Umbilical cord (tissue), 2 donors: ENCODE results near the gene GASK1A. TPM values are rescaled to one million over a fixed set of nuclear protein-coding genes. Genes with fewer than 3 reads are reported as not detected.
"Not testable (repeated sequence)": the region's sequence is repeated elsewhere in the genome, so short reads cannot be mapped to it uniquely, and the experiment has no call there.

ENCODE experiments used
- DNase-seq: peaks from one replicate; pipeline ENCODE4 v3.0.0-alpha.2; 2015; ENCODE audit warnings: low spot score
- total RNA-seq: library from RNA; depleted of rRNA; stranded (reverse); fragments of >200 nt; gene quantifications from one replicate; pipeline ENCODE4 v1.2.3, GENCODE V29; 2014; ENCODE audit warnings: low replicate concordance; ENCODE audit not compliant: insufficient read depth

GASK1A gene
- total RNA-seq, 1 donor from 2014 or later, result 38.5 TPM

DNA sequence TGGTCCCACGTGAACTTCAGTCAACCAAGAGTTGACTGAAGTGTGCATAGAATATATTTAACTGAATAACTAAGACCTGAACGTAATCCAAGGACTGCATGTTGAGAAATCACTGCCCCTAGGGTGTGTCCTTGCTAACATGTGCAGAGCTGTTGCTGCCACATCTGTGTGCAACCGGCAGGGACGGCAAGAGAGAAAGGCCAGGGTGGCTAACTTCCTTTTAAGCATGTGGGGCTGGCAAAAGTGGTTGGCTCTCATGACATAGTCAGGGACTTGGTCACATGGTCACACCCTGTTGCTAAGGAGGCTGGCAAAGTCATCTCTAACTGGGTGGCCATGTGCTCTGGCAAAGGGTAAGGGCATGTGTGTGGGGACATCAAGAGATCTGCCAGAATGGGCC is 52.4 kb downstream of the GASK1A start:
- DNase-seq, result no peak

DNA sequence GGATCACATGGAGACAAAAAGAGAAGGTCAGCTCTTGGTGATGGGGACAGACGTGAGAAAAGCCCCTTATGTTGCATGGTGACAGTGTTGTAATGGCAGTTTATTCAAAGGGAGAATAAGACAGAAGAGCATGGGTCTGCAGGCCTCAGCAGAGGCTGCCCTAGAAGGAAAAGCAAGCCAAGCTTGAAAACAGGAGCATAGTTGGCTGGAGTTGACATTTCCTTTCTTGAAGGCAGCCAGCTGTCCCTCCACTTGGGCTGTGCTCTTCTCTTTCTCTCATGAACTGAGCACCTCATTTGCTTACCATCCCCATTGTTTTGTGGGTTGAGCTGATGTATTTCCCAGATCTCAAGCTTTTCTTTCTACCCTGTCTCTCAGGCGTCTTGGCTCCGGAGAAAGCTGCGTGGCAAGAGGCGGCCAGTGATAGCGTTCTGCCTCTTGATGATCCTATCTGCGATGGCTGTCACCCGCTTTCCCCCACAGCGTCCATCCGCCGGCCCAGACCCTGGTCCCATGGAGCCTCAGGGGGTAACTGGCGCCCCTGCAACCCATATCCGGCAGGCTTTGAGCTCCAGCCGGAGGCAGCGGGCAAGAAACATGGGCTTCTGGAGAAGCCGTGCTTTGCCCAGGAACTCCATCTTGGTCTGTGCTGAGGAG is 52.9 kb downstream of the GASK1A start:
- DNase-seq, result no peak

DNA sequence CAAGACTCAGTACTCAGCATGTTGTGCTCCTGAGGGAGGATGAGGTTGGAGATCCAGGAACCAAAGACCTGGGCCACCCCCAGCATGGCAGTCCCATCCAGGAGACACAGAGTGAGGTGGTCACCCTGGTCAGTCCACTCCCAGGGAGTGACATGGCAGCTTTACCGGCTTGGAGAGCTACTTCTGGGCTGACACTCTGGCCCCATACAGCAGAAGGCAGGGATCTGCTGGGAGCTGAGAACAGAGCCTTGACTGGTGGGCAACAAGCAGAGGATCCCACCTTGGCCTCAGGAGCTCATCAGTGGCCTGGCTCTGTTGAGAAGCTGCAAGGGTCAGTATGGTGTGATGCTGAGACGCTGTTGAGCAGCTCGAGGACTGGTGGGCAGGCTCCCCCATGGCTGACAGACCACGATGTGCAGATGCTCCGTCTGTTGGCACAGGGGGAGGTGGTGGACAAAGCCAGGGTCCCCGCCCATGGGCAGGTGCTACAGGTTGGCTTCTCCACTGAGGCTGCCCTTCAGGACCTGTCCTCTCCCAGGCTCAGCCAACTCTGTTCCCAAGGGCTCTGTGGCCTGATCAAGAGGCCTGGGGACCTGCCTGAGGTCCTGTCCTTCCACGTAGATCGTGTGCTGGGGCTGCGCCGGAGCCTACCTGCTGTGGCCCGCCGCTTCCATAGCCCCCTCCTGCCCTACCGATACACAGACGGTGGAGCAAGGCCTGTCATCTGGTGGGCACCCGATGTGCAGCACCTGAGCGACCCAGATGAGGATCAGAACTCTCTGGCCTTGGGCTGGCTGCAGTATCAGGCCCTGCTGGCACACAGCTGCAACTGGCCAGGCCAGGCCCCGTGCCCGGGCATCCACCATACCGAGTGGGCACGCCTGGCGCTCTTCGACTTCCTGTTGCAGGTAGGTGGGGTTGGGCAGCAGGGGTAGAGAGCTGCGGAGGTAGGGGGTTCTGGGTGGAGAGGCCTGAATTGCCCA is 53.8 kb downstream of the GASK1A start:
- no peak for DNase-seq

DNA sequence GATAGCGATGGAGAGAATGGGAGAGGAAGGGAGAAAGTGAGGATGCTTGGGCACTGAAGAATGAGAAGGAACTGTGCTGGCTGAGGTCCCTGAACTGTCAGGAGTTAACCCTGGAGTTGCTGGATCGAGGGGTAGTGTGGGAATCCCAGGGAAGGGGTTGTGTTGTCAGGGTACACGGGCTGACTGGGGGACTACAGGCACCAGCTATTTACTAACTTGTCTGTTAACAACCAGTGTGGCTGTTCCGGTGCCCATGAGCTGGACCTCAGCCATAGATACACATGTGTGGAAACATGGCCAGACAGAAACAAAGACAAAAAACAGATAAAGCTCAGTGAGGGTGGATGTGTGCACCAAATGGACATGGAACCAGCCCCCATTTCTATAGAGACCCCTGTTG is 55.1 kb downstream of the GASK1A start:
- DNase-seq, result no peak

DNA sequence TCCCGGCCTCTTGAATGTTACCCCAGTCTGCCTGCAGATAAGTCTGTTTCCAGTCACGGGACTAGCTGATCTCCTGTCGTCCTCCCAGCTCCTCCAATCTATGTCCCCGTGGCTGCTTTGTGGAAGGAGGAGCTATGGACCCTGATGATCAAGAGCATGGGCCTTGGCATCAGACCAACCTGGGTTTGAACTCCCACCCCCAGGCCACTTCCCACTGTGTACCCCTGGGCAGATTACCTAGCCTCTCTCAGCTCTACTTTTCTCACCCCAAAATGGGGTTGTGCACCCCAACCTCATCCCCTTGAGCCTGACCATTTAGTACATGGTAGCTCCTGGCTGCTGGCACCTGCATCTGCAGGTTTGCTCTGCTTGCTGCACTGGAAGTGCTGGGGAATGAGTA is 55.8 kb downstream of the GASK1A start:
- DNase-seq, result no peak

DNA sequence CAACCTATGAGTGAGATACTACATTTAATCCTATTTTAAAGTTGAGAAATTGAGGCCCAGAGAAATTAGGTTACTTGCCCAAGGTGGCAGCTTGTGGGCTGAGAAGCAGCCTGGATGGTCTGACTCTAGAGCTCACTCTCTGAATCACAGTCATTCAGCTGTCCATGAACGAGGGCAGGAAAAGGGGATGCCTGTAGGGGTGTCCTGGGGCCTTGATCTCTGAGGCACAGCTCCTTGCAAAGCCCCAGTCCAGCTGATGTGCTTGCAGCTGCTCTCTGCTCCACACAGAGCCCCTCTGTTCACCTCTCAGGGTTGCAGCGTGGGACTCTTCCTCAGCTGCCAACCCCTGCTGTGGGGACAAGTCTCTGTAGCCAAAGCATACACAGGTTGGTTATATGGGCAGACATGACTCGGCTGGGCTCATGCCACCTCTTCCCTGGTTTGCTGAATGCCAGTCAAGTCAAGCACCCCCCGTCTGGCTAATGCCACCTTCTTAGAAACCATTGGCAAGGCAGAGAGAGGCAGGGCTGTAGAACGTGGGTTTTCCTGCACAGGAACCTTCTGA is 56.8 kb downstream of the GASK1A start:
- no peak for DNase-seq

DNA sequence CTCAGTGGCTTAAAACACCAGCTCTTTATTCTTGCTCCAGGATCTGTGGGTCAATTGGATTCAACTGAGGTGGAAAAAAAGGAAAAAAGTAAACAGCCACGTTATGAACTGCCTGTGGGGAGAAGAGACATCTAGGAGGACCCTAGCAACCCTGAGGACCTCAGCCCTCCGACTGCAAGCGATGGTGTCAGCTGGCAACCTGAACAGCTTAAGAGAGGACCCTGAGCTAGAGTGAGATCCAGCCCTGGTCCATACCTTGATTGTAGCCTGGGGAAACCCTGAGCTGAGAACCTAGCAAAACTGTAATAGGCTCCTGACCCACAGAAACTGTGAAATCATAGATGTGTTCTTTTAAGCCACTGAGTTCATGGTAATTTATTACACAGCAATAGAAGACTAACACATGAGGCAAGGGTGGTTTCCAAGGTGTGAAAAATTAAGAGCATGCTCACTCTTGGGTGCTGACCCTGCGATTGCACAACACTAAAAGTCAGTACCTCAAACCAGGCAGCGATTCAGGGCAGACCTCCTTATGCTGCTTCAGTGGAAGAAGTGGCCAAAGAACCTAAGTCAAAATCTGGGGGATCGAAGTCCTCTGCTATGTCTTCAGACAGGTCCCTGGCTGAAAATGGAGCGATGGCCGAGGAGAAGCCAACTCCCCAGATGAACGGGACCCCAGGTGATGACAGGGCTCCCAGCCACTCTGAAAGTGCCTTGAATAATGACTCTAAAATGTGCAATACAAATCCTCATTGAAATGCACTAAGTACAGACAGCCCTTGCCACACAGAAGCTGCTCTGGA is 57.7 kb downstream of the GASK1A start:
- DNase-seq, result no peak

DNA sequence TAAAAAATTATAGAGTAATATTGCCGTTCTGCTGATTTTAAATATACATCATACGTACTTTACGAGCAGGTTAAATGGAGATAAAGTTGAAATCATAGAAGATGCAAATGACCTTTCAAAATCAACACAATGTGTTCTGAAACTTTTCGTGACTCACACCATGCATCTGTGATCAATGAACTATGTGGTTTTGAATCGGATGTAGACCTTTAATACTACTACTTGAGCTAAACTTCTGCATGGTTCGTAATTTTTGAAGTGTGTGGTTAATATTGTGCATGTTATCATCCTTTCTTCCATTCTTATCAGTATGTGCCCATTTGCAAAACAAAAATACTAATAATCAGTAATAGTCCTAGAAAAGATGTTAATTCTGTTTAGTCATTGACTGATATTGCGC is 58.9 kb downstream of the GASK1A start:
- no peak for DNase-seq

DNA sequence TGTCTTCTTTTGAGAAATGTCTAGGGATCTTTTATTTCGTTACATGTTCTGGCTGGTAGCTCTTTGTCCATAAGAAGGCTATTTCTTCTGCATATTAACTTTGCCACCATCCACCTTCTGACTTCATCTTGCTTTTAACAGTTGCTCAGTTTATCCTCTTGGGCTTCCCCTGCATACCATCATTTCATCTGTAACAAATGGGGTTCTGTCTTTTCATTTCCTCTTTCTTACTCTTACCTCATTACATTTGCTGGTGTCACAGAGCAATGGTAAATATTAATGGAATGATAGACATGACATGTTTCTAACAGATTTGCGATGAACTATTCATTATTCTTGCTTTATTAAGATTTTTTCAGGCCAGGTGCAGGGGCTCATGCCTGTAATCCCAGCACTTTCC is 62.4 kb downstream of the GASK1A start:
- no peak for DNase-seq

DNA sequence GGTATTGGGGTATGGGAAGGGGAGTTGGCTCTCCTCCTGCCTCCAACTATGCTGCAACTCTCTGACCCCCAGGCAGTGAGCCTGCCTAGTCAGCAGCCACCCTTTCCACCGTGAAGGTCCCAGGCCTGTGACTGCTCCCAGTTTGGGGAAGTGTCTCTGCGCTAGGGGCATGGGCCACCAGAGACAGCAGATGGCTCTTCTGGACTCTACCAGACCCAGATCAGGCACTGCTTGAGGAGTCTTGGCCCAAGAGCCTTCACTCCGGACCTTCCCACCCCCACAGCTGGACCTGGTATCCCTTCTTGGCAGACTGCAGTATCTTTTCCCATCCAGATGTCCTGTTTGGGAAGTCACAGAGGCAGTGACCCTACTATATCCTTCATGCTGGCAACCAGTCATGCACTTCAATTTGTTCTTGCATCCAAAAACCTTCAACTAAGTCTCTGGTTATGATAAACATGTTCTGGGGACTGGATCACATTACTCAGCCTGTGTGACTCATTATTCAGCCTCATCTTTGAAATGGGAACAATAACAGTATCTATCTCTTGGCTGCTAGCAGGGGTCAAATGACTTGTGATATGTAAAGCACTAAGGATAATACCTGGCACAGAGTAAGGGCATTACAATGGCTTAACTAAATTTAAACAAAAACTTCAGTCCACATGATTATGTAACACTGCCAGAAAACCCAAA is 64.1 kb downstream of the GASK1A start:
- no peak for DNase-seq

DNA sequence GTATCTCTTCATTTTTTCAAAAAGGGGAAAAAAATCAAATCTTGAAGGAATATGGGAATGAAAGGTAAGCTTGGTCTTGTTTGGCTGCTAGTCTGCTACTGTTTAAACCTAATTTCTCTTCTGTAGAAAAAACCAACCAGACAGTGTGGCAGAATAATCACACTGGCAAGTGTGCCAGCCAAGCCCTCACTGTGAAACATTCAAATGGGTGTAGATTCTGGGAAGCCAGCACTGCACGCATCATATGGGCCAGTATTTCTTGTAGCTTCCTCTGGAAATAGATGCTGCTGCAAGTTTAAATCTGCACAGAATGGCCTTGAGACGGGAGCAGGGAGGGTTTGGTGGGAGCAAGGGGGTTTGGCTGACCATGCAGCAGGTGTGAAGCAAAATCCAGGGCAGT is 64.7 kb downstream of the GASK1A start:
- no peak for DNase-seq

DNA sequence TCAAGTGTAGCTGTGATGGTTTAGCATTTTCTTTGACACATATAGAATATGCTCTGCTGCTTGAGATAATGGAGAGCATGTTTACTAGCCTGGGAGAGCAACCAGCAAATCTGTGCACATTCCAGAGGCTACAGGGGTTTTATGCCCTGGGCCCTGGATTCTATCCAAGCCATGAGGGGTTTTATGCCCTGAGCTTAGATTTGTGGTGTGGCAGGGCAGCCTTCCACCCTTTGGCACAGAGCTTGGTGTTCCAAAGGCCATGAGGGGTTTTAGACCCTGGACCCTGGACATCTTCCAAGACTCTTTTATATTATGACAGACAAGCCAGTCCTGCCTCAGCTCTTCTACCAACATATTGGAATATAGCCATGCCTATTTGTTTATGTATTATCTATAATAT is 66.0 kb downstream of the GASK1A start:
- DNase-seq, result not testable (repeated sequence)

DNA sequence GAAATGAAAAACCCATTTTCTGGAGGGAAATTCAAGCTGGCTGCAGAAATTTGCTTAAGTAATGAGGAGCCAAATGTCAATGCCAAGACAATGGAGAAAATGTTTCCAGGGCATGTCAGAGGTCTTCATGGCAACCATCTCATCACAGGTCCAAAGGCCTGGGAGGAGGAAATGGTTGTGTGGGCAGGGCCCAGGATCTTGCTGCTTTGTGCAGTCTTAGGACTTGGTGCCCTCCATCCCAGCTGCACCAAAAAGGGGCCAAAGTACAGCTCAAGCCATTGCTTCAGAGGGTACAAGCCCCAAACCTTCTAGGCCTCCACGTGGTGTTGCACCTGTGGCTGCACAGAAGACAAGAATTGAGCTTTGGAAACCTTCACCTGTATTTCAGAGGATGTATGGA is 67.5 kb downstream of the GASK1A start:
- no peak for DNase-seq

DNA sequence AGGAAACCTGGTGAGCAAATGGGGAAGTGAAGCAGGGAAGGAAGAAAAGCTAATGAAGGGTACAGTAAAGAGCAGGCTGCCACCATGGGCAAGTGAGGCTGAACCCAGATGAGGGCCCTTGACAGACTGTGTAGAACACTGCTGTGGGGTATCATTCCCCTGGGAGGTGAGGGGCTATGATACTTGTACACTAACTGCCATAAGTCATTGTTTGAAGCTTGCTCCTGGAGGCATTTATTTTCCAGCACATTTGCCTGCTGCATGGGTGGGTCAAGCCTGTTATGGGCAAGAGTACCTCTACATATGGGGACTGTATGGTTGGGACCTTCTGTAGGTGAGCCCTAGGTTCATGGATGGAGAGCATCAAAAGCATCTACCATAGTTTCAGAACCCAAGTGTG is 69.4 kb downstream of the GASK1A start:
- no peak for DNase-seq

DNA sequence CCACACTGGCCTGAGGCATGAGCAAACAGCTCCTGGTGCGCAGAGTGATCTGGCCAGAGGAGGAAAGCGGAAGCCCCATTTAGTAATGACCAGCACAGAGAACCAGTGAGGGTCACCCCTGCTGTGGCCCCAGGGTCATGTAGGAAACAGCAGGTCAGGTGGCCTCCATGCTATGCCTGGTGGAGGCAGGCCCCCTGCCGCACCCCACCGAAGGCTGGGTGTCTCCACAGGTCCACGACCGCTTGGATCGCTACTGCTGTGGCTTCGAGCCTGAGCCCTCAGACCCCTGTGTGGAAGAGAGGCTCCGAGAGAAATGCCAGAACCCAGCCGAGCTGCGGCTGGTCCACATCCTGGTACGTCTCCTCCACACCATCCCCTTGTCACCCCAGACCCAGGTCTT is 74.2 kb downstream of the GASK1A start:
- no peak for DNase-seq

DNA sequence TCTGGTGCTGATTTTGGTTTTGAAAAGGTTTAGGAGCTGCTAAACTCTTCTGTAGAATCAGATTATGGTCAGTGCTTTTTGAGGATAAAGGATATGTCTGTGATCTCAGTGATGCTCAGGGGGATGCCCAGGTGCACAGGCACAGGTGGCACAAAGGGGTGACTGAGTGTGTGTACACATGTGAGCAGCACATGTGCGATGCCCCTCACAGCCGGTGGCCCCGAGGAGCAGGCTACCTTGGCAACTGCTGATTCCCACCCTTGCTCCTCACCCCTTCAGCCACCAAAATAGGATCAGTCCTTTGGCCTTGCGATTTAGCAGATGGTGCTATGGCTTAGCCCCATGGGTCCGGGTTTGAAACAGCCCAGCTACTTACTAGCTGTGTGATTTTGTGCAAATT is 75.6 kb downstream of the GASK1A start:
- no peak for DNase-seq

DNA sequence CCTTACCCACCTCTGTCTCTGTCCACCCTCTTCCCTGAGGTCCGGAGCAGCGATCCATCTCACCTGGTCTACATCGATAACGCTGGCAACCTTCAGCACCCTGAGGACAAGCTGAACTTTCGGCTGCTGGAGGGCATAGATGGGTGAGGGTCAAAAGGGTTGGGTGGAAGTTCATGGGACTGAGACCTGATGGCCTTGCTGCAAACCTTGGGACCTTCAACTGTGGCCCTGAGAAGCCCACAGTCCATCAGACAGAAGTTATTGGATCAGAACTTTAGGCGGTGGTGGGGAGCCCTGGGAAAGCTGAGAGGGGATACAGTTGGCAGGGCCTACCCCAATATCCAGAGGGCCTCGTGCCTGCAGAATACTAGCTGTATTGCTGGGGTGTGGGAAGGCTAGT is 76.3 kb downstream of the GASK1A start:
- no peak for DNase-seq

DNA sequence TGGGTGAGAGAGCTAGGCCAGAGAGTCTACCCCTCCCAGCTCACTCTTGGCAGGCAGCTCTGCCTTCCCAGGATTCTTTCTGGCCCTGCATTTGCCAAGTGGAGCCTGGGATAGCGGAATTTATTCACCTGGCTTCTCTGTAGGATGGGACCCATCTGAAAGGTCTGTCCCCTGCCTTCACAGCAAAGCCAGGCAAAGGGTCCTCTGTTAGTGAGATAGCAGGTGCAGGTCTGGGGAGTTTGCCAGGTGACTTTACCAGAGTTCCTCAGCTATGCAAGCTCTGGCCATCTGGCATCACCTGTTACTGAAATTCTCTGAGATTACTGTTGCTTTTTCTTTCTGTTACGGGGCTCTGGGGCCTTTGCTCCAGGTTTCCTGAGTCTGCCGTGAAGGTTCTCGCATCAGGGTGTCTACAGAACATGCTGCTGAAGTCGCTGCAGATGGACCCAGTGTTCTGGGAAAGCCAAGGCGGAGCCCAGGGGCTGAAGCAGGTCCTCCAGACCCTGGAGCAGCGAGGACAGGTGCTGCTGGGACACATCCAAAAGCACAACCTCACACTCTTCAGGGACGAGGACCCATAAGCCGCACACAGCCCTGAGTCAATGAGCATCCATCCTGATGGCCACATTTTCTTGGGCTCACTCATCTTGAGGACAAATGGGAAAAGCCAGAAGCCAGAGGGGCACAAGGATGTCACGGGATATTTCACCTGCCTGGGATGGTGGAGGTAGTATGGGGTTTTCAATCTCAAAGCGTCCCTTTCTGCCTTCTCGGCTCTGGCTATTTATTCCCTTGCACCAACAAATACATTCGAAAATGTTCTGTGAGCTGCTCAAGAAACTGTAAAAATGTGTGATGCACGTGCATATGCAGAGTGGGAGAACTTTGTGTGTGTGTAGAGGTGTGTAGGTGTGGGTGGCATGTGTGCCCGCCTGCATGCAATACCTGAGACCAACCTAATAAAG is 77.0 kb downstream of the GASK1A start:
- no peak for DNase-seq

DNA sequence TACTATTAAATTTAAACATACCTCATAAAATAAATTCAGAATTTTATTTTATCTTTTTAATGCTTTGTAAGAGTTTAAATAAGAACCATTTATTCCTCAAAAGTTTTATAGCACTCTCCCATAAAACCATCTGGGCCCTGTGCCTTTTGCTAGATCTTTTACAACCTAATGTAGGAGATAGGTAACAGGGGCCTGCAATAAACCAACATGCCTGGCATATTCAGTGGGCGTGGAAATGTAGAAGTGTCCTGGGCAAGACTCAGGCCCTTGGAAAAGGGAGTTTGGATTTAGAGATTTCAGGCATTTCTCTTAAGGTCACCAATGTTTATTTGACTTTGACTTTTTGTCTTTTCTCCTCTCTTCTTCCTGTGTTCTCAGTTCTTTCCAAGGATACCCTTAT is 80.3 kb downstream of the GASK1A start:
- no peak for DNase-seq
